Measurements from ENCODE around the gene POLD2.
"Not testable (repeated sequence)": the region's sequence is repeated elsewhere in the genome, so short reads cannot be mapped to it uniquely, and the experiment has no call there.

The POLD2 gene

GRCh38 chr7:44138698-44139097, 15.3 kb upstream of the POLD2 start:
- no peak for DNase-seq

DNA sequence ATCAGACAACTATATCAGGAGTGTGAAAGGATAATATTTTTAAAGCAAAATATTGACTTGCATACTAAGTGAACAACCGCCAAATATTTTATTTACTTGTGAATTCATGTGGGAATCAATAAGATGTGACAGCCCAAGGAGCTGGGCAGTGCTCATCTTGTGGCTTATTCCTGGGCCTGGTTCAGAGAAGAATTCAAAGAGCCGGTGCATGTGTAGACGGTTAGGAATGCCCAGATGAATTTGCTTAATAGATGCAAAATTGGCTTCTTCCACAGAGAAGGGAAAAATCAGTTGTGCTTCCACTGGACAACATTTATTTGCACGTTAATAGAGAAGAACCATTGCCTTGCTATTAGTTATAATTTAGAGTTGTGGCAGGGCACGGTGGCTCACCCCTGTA, 13.4 kb upstream of the POLD2 start:
- no peak for DNase-seq

- DNase-seq, result no peak
These were observed 11.7 kb upstream of the POLD2 start for GRCh38 chr7:44134943-44135628.

GRCh38 chr7:44133295-44133694, 9.9 kb upstream of the POLD2 start:
- no peak for DNase-seq

GRCh38 chr7:44132039-44132438, 8.7 kb upstream of the POLD2 start:
- DNase-seq, result no peak

DNA sequence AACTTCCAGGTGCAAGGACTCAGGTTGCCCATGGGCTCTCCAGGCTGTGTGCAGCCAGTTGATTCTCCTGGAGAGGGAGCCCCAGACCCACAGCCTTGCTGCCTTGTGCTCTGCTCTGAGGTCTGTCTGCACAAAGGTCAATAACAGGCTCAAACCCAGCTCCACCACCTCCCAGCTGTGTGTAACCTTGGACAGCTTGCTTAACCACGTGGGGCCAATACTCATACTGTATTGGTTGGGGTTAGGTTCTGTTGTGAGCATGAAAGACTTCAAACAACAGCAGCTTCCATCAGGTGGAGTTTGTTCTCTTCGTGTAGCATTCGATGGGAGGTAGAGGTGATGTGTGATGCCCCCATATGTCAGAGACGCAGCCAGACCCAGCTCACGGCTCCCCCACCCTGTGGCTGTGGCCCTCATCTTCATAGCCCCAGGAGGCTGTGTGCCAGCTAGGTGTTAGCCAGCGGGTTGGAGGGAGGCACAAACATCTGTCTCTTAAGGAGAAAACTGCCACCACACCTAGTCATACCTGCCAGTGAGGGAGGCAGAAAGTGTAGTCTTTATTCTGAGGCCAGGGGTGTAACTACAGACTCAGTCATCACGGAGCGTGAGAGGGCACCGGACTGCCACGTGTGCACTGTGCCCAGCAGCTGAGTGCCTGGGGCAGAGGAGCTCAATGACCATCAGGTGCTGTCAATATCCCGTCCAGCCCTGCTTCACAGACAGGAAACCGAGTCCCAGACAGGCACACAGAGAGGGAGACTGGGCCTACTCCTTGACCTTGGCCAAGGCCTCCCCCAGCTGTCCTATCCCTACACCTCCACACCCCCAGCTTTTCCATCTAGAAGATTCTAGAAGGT, 8.1 kb upstream of the POLD2 start:
- DNase-seq, result peak in 1 of 5 experiments; percentile 10

DNA sequence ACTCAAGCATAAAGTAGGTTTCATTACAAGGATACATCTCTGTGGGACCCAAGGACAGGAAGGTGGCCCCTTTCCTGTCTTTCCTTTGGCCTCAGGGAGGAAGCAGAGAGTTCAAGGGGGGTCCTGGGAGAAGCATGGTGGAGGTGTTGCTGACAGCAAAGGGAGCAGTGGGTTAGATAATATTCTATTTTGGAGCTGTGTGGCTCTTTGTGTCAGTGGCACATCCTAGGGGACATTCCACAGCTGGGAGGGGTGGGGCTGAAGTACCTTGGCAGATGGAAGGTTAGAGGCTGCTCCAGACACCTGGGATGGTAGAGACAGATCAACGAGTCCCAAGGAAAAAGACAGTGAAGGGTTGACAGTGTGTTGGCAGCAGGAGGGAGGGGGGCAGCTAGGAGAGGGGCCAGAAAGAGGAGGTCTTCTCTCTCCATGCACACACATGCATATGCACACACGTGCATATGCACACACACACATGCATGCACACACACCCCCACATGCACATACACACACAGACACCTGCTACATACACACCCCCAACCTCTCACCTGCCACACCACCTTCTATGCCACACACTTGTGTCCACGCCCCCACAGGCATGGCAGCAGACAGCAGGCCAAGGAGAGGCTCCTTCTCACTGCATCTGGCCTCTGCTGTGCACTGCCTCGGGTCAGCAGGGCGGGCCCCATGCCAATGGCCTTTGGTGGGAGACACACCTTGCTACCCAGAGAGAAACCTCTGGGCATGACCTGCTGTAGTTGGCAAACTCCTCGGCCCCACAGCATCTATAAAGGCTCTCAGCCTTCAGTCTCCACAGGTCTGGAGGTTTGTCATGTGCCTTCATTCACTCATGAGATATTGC, 5.6 kb upstream of the POLD2 start:
- DNase-seq, result no peak

DNA sequence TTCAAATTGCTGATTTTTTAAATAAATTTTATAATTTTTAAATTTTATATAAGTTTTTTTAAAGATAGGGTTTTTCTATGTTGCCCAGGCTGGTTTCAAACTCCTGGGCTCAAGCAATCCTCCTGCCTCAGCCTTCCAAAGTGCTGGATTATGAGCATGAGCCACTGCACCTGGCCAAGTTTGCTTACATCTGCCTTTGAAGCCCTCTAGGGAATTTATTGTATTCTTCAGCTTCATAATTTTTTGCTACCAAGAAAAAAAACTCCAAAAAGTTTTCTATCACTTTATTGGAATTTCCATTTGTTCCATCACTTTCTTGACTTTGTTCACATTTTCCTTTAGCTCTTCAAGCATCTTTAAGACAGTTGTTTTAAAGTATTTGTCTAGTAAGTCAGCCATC, 3.8 kb upstream of the POLD2 start:
- no peak for DNase-seq

GRCh38 chr7:44126574-44126973, 3.2 kb upstream of the POLD2 start:
- DNase-seq, result not testable (repeated sequence)

- DNase-seq, result no peak
These were observed 1.5 kb upstream of the POLD2 start for GRCh38 chr7:44124822-44125202.

- no peak for DNase-seq
These were observed 819 bp downstream of the POLD2 start for GRCh38 chr7:44122529-44122928.

DNA sequence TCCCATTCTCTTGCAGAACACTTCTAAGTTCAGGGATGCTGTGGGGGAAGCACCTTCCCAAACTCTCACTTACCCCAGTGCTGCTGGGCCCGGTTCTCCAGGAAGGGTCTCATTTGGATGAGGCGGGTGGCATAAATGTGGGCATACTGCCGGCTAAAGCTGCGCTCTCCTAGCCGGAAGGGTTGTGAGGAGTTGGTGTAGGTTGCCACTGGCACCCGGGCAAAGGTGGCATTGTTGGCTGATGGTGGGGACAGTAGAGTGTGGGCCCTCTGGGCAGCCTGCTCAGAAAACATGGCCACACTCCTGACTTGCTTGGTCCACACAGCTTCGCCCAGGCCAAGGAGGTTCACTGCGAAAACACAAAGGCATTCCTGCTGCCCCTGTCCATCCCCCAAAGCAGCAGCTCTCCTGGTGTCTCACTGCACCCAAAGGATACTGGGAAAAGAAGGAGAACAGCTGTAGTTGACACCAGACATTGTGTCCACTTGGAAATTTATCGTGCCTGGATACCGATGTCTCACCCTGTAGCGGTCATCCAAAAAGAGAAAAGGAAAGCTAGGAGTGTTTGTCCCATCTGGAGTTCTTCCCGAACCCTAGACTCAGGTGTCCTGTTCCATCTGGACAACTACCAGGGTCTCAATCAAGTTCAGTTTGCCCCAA, 1.5 kb downstream of the POLD2 start:
- DNase-seq, result no peak

DNA sequence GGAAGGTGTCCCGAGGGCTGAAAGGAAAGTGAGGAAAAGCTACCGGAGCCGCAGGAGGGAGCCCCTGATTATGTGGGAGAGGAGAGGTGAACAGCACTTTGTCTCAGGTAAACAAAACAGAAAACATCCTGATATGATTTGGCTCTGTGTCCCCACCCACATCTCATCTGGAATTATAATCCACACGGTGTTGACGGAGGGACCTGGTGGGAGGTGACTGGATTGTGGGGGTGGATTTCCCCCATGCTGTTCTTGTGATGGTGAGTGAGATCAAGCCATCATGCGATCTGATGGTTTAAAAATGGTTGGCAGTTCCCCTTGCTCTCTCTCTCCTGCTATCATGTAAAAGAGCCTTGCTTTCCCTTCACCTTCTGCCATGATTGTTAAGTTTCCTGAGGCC, 3.0 kb downstream of the POLD2 start:
- no peak for DNase-seq

GRCh38 chr7:44119829-44120380, 3.4 kb downstream of the POLD2 start:
- DNase-seq, result no peak

DNA sequence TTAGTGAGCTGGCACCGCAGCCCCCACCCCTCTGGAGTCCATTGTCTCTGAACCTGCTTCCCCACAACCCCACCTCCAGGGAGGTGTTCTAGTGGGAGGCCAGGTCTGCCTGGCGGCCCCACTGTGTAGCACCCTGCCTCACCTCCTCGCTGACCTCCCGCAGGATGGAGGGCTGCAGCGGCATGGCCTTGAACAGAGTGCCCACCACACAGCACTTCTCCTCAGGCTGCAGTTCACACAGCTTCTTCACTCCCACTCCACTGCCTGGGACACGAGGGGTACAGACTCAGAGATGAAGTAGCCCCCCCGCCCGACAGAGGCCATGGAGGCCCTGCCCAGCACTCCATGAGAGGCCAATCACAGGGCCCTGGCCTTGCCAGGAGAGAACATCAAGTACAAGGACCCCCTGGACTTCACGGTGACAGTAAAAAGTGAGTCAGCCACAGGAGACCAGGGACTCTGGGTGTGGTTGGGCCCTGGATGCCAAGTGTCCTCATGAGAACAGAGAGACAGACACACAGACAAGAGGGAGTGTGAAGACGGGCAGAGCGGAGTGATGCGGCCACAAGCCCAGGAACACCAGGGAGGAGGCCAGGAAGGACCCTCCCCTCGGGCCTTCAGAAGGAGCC, 5.4 kb downstream of the POLD2 start:
- no peak for DNase-seq

GRCh38 chr7:44116789-44117666, 6.3 kb downstream of the POLD2 start:
- DNase-seq, result no peak

GRCh38 chr7:44116087-44116788, 7.1 kb downstream of the POLD2 start:
- no peak for DNase-seq

- DNase-seq, result no peak
These were observed 8.6 kb downstream of the POLD2 start for GRCh38 chr7:44114586-44115310.

- no peak for DNase-seq
These were observed 9.5 kb downstream of the POLD2 start for GRCh38 chr7:44113764-44114354.
